ENCODE data around the gene UNC13B. TPM values are rescaled to one million over a fixed set of nuclear protein-coding genes. Genes with fewer than 3 reads are reported as not detected.

The UNC13B gene
- total and polyA plus RNA-seq, 8 donors: 70.0 to 92.8 (median 86.3) TPM

DNA sequence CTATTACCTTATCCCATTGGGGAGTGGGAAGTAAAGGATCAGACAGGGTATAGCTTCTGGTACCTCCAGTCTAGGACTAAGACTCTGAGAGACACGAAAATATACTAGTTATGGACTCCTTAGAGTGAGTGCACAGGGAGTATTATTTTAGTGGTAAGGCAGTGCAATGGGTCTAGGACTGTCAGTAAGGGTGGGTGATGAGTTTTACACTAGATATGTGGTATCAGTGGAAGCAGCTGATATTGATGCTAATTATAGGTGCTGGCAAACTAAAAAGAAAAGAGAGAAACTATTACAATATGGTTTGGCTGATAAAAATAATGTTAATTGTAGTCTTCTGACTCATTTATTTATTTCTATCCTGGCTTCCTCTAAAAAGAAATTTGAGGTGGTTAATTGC is 118.6 kb downstream of the UNC13B start:
- H3K36me3 ChIP-seq: no peaks in the 10 kb centered on the region
- H3K4me3 ChIP-seq: no peak overlapping the region
- no peak for DNase-seq
- H3K27me3 ChIP-seq: no peaks in the 10 kb centered on the region
- TF ChIP-seq, protein P1, sequence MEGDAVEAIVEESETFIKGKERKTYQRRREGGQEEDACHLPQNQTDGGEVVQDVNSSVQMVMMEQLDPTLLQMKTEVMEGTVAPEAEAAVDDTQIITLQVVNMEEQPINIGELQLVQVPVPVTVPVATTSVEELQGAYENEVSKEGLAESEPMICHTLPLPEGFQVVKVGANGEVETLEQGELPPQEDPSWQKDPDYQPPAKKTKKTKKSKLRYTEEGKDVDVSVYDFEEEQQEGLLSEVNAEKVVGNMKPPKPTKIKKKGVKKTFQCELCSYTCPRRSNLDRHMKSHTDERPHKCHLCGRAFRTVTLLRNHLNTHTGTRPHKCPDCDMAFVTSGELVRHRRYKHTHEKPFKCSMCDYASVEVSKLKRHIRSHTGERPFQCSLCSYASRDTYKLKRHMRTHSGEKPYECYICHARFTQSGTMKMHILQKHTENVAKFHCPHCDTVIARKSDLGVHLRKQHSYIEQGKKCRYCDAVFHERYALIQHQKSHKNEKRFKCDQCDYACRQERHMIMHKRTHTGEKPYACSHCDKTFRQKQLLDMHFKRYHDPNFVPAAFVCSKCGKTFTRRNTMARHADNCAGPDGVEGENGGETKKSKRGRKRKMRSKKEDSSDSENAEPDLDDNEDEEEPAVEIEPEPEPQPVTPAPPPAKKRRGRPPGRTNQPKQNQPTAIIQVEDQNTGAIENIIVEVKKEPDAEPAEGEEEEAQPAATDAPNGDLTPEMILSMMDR (IDR thresholded peaks at IDR 0.05): no peak
- H3K27ac ChIP-seq: no peak overlapping the region
- H3K4me1 ChIP-seq: peaks cover 6 to 27% of the 10 kb centered on the region in 2 donors
- no peak for ATAC-seq
- H3K9me3 ChIP-seq: no peaks in the 10 kb centered on the region
- intact Hi-C loops (cut with DNase I): no loop called here

DNA sequence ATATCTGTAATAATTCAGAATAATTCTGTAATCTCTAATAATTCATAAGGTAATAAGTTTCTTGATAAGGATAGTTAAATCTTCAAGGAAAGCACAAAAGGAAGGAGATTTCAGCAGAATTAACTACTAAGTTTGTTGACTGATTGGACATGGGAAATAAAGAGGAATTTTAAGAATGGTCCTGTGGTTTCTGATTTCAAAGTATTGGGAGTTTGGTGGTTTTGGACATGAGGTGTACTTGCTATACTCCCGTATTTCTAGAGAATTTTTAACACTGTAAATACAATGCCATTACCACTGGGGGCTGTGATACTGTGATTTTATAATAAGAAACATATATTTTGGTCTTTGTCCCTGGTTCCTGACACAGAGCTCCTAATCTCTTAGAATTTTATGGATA is 123.9 kb downstream of the UNC13B start:
- Histone ChIP-seq H3K4me1 (peaks cover 0 to 4% of the 10 kb centered on the region in 2 donors), H3K9me3 (no peaks in the 10 kb centered on the region), H3K36me3 (no peaks in the 10 kb centered on the region), H3K4me3 (no peak overlapping the region), H3K27me3 (no peaks in the 10 kb centered on the region), H3K27ac (no peak overlapping the region)
- ATAC-seq: no peak
- intact Hi-C loops (cut with DNase I): no loop called here
- DNase-seq: no peak
- TF ChIP-seq, protein P1 (IDR thresholded peaks at IDR 0.05): no peak

GRCh38 chr9:35286381-35286780 is 124.6 kb downstream of the UNC13B start:
- intact Hi-C loops (cut with DNase I): no loop called here
- Histone ChIP-seq H3K4me3 (no peak overlapping the region), H3K9me3 (no peaks in the 10 kb centered on the region), H3K4me1 (peaks cover 0 to 2% of the 10 kb centered on the region in 2 donors), H3K36me3 (no peaks in the 10 kb centered on the region), H3K27ac (no peak overlapping the region), H3K27me3 (no peaks in the 10 kb centered on the region)
- DNase-seq: no peak
- TF ChIP-seq, protein P1 (IDR thresholded peaks at IDR 0.05): no peak
- ATAC-seq: no peak

GRCh38 chr9:35287987-35288632 is 126.3 kb downstream of the UNC13B start:
- DNase-seq (no peak), ATAC-seq (peak; percentile 26)
- no peaks in the 10 kb centered on the region for H3K4me1 ChIP-seq
- H3K36me3 ChIP-seq: no peaks in the 10 kb centered on the region
- no peak overlapping the region for H3K27ac ChIP-seq
- H3K27me3 ChIP-seq: no peaks in the 10 kb centered on the region
- H3K9me3 ChIP-seq: no peaks in the 10 kb centered on the region
- intact Hi-C loops (cut with DNase I): no loop called here
- no peak overlapping the region for H3K4me3 ChIP-seq
- TF ChIP-seq, protein P1 (IDR thresholded peaks at IDR 0.05): no peak

DNA sequence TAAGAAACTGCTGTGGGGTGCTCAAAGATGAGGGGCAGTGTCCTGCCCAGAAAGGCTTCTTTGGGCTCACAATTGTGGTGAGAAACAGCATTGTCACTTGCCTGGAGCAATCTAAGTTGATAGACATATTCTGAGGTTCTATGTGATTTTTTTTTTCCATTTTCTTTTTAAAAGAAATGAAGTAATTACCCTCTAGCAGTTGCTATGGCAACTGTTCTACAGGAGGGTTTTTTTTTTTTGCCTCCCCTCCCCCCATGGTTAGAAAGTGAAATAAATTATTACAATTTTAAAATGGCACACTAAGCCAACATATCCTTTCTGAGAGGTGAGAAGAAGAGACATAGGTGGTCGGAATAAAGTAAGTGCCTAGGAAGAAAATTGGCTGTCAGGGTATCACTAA is 127.0 kb downstream of the UNC13B start:
- H3K4me3 ChIP-seq: no peak overlapping the region
- intact Hi-C loops (cut with DNase I): no loop called here
- no peaks in the 10 kb centered on the region for H3K9me3 ChIP-seq
- H3K36me3 ChIP-seq: no peaks in the 10 kb centered on the region
- TF ChIP-seq, protein P1 (IDR thresholded peaks at IDR 0.05): no peak
- DNase-seq (no peak), ATAC-seq (no peak)
- no peaks in the 10 kb centered on the region for H3K4me1 ChIP-seq
- H3K27ac ChIP-seq: no peak overlapping the region
- H3K27me3 ChIP-seq: no peaks in the 10 kb centered on the region

All from left lung (tissue), 10 donors.